H4 (cell line): ENCODE measurements around the gene PAQR4. TPM values are rescaled to one million over a fixed set of nuclear protein-coding genes. Genes with fewer than 3 reads are reported as not detected.
A peak's percentile ranks its signal among the peaks of the same experiment; 100 is the strongest.

Experiments used
- DNase-seq: peaks from one replicate; pipeline ENCODE4 v3.0.0-alpha.2; 2015; ENCODE audit warnings: low spot score
- total RNA-seq: library from RNA; depleted of rRNA; stranded (reverse); fragments of >200 nt; shearing (Covaris generic); gene quantifications from 2 replicates; pipeline ENCODE4 v1.2.3, GENCODE V29; 2014; rRNA removed

PAQR4 gene
- total RNA-seq, 1 experiment from 2014 or later: 14.4 TPM

GRCh38 chr16:3021449-3022207 is 52.5 kb downstream of the PAQR4 start:
- DNase-seq: peak; percentile 85

GRCh38 chr16:3022208-3022683 is 53.1 kb downstream of the PAQR4 start:
- DNase-seq: peak; percentile 92

- peak; percentile 39 for DNase-seq
These were observed 53.7 kb downstream of the PAQR4 start for GRCh38 chr16:3022684-3023414.

Other genes with a start within 250 kb of the PAQR4 start
- 0.02 and 0.46 TPM in 2 replicates for gene PRSS27, start 249.1 kb upstream of the PAQR4 start, total RNA-seq
- 16.1 and 19.2 TPM in 2 replicates for gene SRRM2, start 216.7 kb upstream of the PAQR4 start, total RNA-seq
- 495 and 562 TPM in 2 replicates for gene ELOB, start 192.1 kb upstream of the PAQR4 start, total RNA-seq
- gene PRSS33, start 181.8 kb upstream of the PAQR4 start, total RNA-seq: 0.10 TPM in 1 of 2 replicates, not detected in the other
- gene PRSS41, start 170.9 kb upstream of the PAQR4 start, total RNA-seq: not detected in 2 replicates
- gene PRSS21, start 152.1 kb upstream of the PAQR4 start, total RNA-seq: not detected in 2 replicates
- 0.14 TPM in 1 of 2 replicates, not detected in the other for gene ZG16B, start 139.0 kb upstream of the PAQR4 start, total RNA-seq
- not detected in 2 replicates for gene PRSS22, start 111.2 kb upstream of the PAQR4 start, total RNA-seq
- 57.3 and 77.7 TPM in 2 replicates for gene FLYWCH2, start 86.1 kb upstream of the PAQR4 start, total RNA-seq
- gene FLYWCH1, start 57.4 kb upstream of the PAQR4 start, total RNA-seq: 9.1 and 13.1 TPM in 2 replicates
- gene KREMEN2, start 5.1 kb upstream of the PAQR4 start, total RNA-seq: 6.0 and 11.0 TPM in 2 replicates
- 19.9 and 26.0 TPM in 2 replicates for gene PKMYT1, start 11.1 kb downstream of the PAQR4 start, total RNA-seq
- gene CLDN9, start 43.6 kb downstream of the PAQR4 start, total RNA-seq: not detected in 2 replicates
- 2.0 TPM in 1 of 2 replicates, not detected in the other for gene CLDN6, start 48.8 kb downstream of the PAQR4 start, total RNA-seq
- 312 and 417 TPM in 2 replicates for gene TNFRSF12A, start 51.0 kb downstream of the PAQR4 start, total RNA-seq
- gene HCFC1R1, start 54.6 kb downstream of the PAQR4 start, total RNA-seq: 64.6 and 93.1 TPM in 2 replicates
- 43.5 and 48.2 TPM in 2 replicates for gene THOC6, start 54.7 kb downstream of the PAQR4 start, total RNA-seq
- 0.25 TPM in 1 of 2 replicates, not detected in the other for gene BICDL2, start 67.6 kb downstream of the PAQR4 start, total RNA-seq
- 0.87 and 0.94 TPM in 2 replicates for gene MMP25, start 77.2 kb downstream of the PAQR4 start, total RNA-seq
- 15.8 and 24.1 TPM in 2 replicates for gene IL32, start 96.3 kb downstream of the PAQR4 start, total RNA-seq
- not detected in 2 replicates for gene ZSCAN10, start 129.9 kb downstream of the PAQR4 start, total RNA-seq
- 5.2 and 8.6 TPM in 2 replicates for gene ZNF205, start 143.2 kb downstream of the PAQR4 start, total RNA-seq
- gene ZNF213, start 165.7 kb downstream of the PAQR4 start, total RNA-seq: 2.0 and 3.9 TPM in 2 replicates
- gene OR1F1, start 218.9 kb downstream of the PAQR4 start, total RNA-seq: 0.81 TPM in 1 of 2 replicates, not detected in the other